HFF-Myc (cell line): ENCODE results near the gene CA11.
A peak's percentile ranks its signal among the peaks of the same experiment; 100 is the strongest.

Experiments
- DNase-seq: peaks from one replicate; pipeline ENCODE4 v3.0.0-alpha.2; 2011; ENCODE audit warnings: low read depth; ENCODE audit errors: extremely low read depth
- H3K4me3 ChIP-seq: replicated peaks from 2 replicates; pipeline ENCODE4 v1.5.1; 2011; ENCODE audit warnings: low read depth, mild to moderate bottlenecking, control low read depth, low read length
- TF ChIP-seq, protein P1 (sequence below): IDR thresholded peaks from 2 replicates; pipeline ENCODE4 v1.5.1; 2012; ENCODE audit warnings: mild to moderate bottlenecking, low read depth, low read length, control low read depth; ENCODE audit errors: missing control alignments

The CA11 gene

DNA sequence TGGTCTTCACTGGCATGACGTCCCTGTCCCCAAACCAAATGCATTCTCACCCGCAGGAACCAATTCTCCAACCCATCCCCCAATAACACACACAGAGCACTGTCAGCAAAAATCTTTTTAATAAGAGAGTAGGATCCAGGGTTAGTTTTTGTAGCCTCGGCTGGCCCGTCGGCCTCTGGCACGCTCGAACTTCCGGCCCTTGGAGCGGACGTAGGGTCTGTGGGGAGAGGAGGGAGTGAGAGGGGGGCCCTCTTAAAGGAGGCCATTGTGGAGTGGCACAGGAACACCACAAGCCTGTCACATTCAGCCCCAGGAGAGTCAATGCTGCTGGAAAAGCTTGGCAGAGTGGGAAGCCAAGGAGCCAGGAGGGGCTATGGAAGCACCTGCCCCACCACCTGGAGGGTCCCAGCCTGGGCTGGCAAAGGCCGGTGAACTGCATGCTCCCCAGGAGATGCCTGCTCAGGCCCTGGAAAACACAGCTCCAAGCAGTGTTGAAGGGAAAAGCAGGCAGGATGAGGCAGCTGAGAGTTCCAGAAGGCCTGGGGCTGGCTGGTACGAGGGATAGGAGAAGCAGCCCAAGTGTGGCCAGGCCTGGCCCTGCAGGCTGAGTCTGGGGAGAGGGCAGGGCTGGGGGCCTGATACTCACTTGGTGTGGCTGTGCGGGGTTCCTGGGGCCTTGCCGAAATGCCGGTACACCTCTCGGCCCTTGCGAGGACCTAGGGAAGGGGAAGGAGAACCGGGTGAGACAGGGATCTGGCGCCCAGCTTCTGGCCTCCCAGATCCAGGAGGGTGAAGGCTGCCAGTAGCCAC is 30.6 kb downstream of the CA11 start:
- H3K4me3 ChIP-seq = no peak overlapping the region; the same call in 1 of the 2 replicates
- DNase-seq = no peak
- TF ChIP-seq, protein P1, sequence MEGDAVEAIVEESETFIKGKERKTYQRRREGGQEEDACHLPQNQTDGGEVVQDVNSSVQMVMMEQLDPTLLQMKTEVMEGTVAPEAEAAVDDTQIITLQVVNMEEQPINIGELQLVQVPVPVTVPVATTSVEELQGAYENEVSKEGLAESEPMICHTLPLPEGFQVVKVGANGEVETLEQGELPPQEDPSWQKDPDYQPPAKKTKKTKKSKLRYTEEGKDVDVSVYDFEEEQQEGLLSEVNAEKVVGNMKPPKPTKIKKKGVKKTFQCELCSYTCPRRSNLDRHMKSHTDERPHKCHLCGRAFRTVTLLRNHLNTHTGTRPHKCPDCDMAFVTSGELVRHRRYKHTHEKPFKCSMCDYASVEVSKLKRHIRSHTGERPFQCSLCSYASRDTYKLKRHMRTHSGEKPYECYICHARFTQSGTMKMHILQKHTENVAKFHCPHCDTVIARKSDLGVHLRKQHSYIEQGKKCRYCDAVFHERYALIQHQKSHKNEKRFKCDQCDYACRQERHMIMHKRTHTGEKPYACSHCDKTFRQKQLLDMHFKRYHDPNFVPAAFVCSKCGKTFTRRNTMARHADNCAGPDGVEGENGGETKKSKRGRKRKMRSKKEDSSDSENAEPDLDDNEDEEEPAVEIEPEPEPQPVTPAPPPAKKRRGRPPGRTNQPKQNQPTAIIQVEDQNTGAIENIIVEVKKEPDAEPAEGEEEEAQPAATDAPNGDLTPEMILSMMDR = no peak

DNA sequence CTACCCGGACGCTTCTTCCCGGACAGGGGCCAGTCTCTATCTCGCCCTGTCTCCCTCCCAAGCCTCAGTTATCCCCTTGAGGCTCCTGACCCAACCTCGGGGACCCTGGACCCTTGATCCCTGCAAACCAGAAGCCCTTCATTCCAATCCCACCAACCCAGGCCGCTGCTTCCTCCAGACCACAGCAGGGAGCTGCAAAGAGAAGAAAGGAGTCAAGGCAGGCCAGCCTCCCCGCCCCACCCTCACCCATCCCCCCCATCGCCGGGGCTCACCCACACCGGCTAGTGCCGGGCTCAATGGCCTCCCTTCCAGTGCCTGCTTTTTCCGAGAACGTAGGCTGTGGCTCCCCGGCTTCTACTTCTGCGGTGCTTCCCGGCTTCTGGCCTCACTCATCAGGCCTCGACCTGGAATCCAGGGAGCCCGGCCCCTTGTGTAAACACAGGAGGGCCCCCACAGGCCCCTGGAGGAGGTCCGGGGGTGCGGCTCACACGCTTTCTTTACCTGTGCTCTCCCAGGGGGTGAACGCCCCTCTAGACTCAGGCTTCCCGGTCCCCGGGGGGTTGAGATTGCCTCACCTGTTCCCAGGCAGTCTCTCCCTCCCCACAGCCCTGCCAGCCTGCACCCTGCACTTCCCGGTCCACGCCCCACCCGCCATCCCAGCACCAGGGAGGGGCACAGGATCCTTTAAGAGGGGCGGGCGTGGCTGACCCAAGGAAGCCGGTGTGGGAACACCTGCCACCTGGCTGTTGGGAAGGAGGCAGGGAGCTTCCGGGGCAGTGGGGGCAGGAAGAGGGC is 31.4 kb downstream of the CA11 start, which contains the start of gene FAM83E:
Gene FAM83E (minus strand): TSS at position 641 of the 795 bp plus-strand sequence. CDS start 1,704 bp downstream, outside the sequence.
- TF ChIP-seq, protein P1 = no peak
- H3K4me3 ChIP-seq = peak within 1 kb of the TSS; percentile 90; the same call in 1 of the 2 replicates
- no peak for DNase-seq

DNA sequence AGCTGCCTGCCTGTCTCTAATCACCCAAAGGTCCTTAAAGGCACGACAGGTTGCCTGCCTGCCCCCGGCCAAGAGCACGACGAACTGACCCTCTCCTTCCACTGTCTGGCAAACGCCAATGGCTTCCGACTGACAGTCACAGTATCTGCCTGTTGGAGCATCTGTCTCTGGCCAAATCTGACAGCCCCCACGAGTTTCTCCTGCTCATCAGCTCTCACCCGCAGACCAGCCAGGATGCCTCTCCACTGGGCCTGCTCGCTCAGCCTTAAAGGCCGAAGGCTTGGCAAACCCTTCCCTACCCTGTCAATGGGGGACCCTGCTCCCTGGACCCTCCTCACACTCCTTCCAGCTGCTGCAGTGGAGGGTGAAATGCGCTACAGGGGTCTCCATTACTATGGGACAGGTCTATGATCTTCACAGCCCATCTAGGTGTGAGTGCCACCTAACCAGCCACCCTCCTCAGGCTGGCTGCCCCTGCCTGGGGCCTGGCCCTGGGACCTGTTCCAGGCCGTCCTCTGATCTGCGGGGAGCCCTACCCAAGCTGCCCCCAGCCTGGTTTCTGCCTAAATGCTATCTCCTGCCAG is 32.0 kb downstream of the CA11 start:
- DNase-seq = no peak
- H3K4me3 ChIP-seq = no peak overlapping the region
- TF ChIP-seq, protein P1 = no peak

DNA sequence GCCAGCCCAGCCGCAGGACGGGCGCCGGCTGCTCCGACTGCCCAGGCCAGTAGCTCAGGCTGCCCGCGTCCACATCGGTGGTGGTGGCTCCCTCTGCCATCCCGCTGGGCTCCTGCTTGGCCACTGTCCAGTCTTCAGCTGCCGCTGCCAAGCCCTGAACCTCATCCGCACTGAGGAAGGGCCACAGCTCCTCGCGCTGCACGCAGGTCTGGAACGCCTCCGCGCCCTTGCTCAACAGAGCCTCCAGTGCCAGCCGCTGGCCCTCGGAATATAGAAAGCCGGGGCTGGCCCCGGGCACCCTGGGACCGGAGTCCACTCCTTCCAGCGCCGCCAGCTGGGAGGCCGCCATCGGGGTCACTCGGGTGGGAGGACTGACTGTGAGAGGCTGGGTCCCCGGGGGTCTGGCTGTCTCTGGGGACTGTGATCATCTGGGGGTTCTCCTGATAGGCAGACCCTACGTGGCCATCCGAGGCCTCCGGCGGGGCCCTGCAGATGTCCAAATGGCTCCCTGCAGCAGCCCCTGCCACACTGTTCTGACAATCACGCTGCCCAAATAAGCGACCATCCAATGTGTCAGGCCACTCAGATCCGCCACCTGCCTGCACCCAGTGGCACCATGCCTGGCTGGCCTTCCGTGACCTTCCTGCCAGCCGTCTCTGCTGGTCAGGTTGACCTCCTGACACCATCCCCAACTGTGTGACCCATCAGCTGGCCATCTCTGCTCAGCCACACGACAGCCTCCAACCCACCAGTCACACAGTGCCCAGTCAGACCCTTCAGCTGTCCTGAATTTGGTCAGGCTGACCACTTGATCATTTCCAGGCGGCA is 32.7 kb downstream of the CA11 start:
- no peak for DNase-seq
- no peak overlapping the region for H3K4me3 ChIP-seq
- TF ChIP-seq, protein P1 = no peak

DNA sequence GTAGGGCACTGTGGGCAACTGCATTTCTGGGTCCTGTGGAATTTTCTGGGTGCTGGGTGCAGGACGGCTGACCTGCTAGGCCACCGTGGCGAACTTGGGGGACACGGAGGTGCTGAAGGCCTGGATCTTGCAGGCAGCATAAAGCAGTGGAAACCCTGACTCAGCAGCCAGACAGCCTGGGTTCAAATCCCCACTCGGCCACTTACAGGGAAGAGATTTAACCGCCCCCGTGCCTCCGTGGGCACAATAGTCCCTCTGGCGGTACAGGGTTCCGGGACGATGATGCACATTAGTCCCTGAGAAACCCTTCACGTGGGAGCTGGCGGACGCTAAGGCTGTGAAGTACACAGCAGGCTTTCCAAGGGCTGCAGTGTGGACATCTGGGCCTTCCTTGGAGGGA is 34.1 kb downstream of the CA11 start:
- TF ChIP-seq, protein P1 = no peak
- DNase-seq = no peak
- H3K4me3 ChIP-seq = no peak overlapping the region

DNA sequence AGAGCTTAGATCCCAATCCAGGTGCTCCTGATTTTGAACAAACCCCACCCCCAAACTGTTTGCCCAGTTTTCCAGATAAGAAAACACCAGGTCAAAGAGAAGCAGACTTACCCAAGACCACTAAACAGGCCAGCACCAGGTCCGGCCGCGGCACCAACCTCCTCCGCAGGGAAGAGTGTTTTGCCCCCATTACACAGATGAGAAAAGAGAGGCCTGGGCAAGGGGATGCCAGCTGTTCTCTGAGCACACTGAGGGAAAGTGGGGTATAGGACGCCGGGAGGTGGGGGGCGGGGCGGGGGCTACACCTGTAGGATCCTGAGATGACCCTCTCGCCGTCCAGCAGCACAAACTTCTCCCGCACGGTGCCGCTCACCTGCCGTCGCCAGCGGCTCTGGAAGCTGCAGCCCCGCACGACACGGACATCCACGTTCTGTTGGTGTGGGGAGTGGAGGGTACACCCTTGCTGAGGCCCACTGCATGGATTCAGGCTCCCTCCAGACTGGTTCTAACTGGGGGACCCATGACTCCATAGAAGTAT is 36.3 kb downstream of the CA11 start:
- DNase-seq = no peak
- no peak overlapping the region for H3K4me3 ChIP-seq

More for the DNA sequence above, 36.3 kb downstream of the CA11 start:
- TF ChIP-seq, protein P1 = no peak
